GM12891 (cell line): Measurements from ENCODE around the gene PGAP3.

Experiments used
- DNase-seq: peaks from one replicate; pipeline ENCODE4 v3.0.0; 2011; ENCODE audit warnings: low spot score; ENCODE audit not compliant: insufficient read length
- FAIRE-seq: peaks from 2 replicates; lab custom pipeline; 2011; peaks lifted over from hg19 to GRCh38; lab: Jason Lieb, UNC
- PAX5 ChIP-seq: IDR thresholded peaks from 2 replicates; pipeline ENCODE4 v1.6.1; 2011; ENCODE audit warnings: low read length, moderate library complexity, mild to moderate bottlenecking; ENCODE audit not compliant: insufficient read depth, severe bottlenecking
- POLR2A ChIP-seq: IDR thresholded peaks from 2 replicates; pipeline ENCODE4 v1.6.1; 2011; ENCODE audit warnings: low read depth, low read length, control low read depth
- POLR2AphosphoS5 ChIP-seq: IDR thresholded peaks from 2 replicates; pipeline ENCODE4 v1.6.1; 2011; ENCODE audit warnings: low read depth, low read length, control low read depth
- POU2F2 ChIP-seq: IDR thresholded peaks from 2 replicates; pipeline ENCODE4 v1.6.1; 2011; ENCODE audit warnings: low read depth, mild to moderate bottlenecking, control low read depth, low read length, moderate library complexity
- SPI1 ChIP-seq: IDR thresholded peaks from 2 replicates; pipeline ENCODE4 v1.6.1; 2011; ENCODE audit warnings: low read depth, low read length, control low read depth
- TAF1 ChIP-seq: IDR thresholded peaks from 2 replicates; pipeline ENCODE4 v1.6.1; 2011; ENCODE audit warnings: low read depth, low read length, control low read depth

Gene PGAP3

GRCh38 chr17:39664581-39665561 lies 23.0 kb downstream of the PGAP3 start, which contains the start of gene TCAP:
TSS of gene TCAP (plus strand) at chr17:39665349. CDS start at chr17:39665360, 11 bp downstream.
- DNase-seq (no peak), FAIRE-seq (no peak)
- no peak for TF ChIP-seq POU2F2
- 0 out of 2 replicates have a peak, but pooled peaks have one; percentile 25 for TF ChIP-seq POLR2A

GRCh38 chr17:39663688-39664580 lies 23.9 kb downstream of the PGAP3 start:
- no peak for TF ChIP-seq TAF1
- no peak for TF ChIP-seq PAX5
- no peak for TF ChIP-seq POLR2A
- TF ChIP-seq POLR2AphosphoS5 = no peak
- no peak for TF ChIP-seq POU2F2
- TF ChIP-seq SPI1 = no peak
- no peak for DNase-seq
- no peak for FAIRE-seq

GRCh38 chr17:39663340-39663687 lies 24.5 kb downstream of the PGAP3 start:
- DNase-seq = no peak
- no peak for TF ChIP-seq SPI1
- TF ChIP-seq POU2F2 = no peak
- no peak for TF ChIP-seq PAX5
- no peak for TF ChIP-seq POLR2AphosphoS5
- TF ChIP-seq POLR2A = no peak
- TF ChIP-seq TAF1 = no peak
- no peak for FAIRE-seq

GRCh38 chr17:39662551-39663339 lies 25.1 kb downstream of the PGAP3 start:
- no peak for FAIRE-seq
- TF ChIP-seq POU2F2 (no peak), PAX5 (no peak), POLR2AphosphoS5 (no peak), POLR2A (no peak), SPI1 (no peak), TAF1 (no peak)
- no peak for DNase-seq

GRCh38 chr17:39661744-39662541 lies 25.9 kb downstream of the PGAP3 start:
- no peak for FAIRE-seq
- no peak for TF ChIP-seq TAF1
- no peak for TF ChIP-seq PAX5
- TF ChIP-seq POU2F2 = no peak
- peak; percentile 7; the same call in 1 of the 2 replicates for TF ChIP-seq SPI1
- DNase-seq = no peak

- DNase-seq = no peak
- no peak for FAIRE-seq
- TF ChIP-seq PAX5 (no peak), POU2F2 (no peak), SPI1 (no peak), POLR2AphosphoS5 (no peak), POLR2A (no peak), TAF1 (no peak)
Observed at GRCh38 chr17:39660397-39661385, 27.2 kb downstream of the PGAP3 start.

GRCh38 chr17:39660011-39660360 lies 27.9 kb downstream of the PGAP3 start:
- no peak for DNase-seq
- no peak for TF ChIP-seq PAX5
- TF ChIP-seq POU2F2 = no peak
- no peak for TF ChIP-seq POLR2A
- TF ChIP-seq TAF1 = no peak
- no peak for TF ChIP-seq SPI1
- no peak for TF ChIP-seq POLR2AphosphoS5
- FAIRE-seq = no peak
